HG03103 (cell line): ENCODE measurements around the gene TRPM4.
"Not testable (repeated sequence)": the region's sequence is repeated elsewhere in the genome, so short reads cannot be mapped to it uniquely, and the experiment has no call there.

Experiments used
- ATAC-seq: cut with Tn5 transposase; IDR thresholded peaks from one replicate; pipeline ENCODE4 v1.9.1; 2021; ENCODE audit warnings: low read depth; ENCODE audit not compliant: unreplicated experiment

Gene TRPM4

GRCh38 chr19:49223472-49223871, 65.9 kb downstream of the TRPM4 start:
- ATAC-seq, result no peak

GRCh38 chr19:49224441-49224840, 66.8 kb downstream of the TRPM4 start:
- ATAC-seq, result not testable (repeated sequence)

GRCh38 chr19:49224879-49225278, 67.3 kb downstream of the TRPM4 start:
- ATAC-seq, result no peak

GRCh38 chr19:49229416-49229815, 71.8 kb downstream of the TRPM4 start:
- no peak for ATAC-seq

GRCh38 chr19:49231389-49231788, 73.8 kb downstream of the TRPM4 start:
- ATAC-seq, result no peak

GRCh38 chr19:49231804-49232203, 74.2 kb downstream of the TRPM4 start:
- no peak for ATAC-seq

GRCh38 chr19:49233163-49233562, 75.6 kb downstream of the TRPM4 start:
- no peak for ATAC-seq

GRCh38 chr19:49241769-49242168, 84.2 kb downstream of the TRPM4 start:
- ATAC-seq, result no peak

GRCh38 chr19:49243129-49243528, 85.5 kb downstream of the TRPM4 start:
- ATAC-seq, result no peak

- no peak for ATAC-seq
These were observed 86.1 kb downstream of the TRPM4 start for GRCh38 chr19:49243726-49244125.

GRCh38 chr19:49244256-49244655, 86.7 kb downstream of the TRPM4 start:
- ATAC-seq, result no peak

- no peak for ATAC-seq
These were observed 90.1 kb downstream of the TRPM4 start for GRCh38 chr19:49247676-49248075.

GRCh38 chr19:49249933-49250332, 92.3 kb downstream of the TRPM4 start:
- no peak for ATAC-seq

- no peak for ATAC-seq
These were observed 98.1 kb downstream of the TRPM4 start for GRCh38 chr19:49255674-49256073.

- ATAC-seq, result no peak
These were observed 99.1 kb downstream of the TRPM4 start for GRCh38 chr19:49256691-49257090.
